Measurements from ENCODE around the gene SWAP70.

The SWAP70 gene

DNA sequence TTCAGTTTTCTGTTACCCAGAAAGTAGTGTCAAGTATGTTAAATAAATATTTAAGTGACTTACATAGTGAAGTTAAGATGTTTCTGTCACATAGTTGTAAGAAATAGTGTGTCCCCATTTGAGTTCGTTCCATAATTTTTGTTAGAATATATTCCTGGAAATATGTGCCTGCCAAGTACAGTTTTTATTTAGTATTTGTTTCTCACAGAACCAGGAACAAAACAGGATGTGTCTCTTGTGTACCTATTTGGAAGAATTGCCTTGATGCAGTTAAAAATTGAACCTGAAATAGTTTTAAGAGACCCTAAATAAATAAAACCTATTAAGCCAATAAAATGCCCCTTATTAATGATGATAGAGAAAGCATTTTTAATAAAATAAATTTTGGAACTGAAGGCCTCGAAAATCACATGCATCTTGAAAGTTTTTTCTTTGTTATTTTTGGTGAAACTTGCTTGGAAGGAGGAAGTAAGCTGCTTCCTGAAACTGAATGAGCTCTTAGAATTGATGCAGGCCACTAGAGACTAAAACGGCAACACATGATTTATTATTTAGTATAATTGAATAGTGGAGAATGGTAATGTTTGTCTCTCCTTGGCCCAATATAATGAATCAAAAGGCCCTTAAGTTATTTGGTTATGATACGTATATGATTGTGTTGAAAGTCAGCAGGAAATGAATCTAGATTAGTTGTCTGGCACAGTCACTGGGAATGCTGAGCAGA, 55.9 kb downstream of the SWAP70 start:
- peak overlapping the region; percentile 38 to 73 for H3K27ac ChIP-seq
- H3K4me3 ChIP-seq, result no peak overlapping the region
- no peak for DNase-seq (ENCODE audit: low spot score)
- TF ChIP-seq, protein P1, sequence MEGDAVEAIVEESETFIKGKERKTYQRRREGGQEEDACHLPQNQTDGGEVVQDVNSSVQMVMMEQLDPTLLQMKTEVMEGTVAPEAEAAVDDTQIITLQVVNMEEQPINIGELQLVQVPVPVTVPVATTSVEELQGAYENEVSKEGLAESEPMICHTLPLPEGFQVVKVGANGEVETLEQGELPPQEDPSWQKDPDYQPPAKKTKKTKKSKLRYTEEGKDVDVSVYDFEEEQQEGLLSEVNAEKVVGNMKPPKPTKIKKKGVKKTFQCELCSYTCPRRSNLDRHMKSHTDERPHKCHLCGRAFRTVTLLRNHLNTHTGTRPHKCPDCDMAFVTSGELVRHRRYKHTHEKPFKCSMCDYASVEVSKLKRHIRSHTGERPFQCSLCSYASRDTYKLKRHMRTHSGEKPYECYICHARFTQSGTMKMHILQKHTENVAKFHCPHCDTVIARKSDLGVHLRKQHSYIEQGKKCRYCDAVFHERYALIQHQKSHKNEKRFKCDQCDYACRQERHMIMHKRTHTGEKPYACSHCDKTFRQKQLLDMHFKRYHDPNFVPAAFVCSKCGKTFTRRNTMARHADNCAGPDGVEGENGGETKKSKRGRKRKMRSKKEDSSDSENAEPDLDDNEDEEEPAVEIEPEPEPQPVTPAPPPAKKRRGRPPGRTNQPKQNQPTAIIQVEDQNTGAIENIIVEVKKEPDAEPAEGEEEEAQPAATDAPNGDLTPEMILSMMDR (IDR thresholded peaks at IDR 0.05), result no peak

DNA sequence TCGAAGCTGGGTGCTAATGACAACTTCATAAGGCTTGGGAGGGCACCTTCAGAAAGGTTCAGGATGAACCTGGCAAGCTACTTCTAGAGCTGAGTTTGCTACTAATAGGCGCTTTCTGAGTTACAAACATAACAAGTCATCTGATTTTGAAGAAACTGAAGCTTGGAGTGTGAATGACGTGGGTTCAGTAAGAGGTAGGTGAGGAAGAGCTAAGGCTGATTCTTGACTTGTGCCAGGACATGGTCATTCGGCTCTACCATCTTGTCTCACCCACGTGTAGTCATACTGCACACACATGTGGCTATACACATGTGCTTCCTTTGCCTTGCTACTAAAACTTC, 56.4 kb downstream of the SWAP70 start:
- TF ChIP-seq, protein P1 (IDR thresholded peaks at IDR 0.05), result no peak
- no peak overlapping the region for H3K4me3 ChIP-seq
- no peak for DNase-seq (ENCODE audit: low spot score)
- peak overlapping the region; percentile 38 to 73 for H3K27ac ChIP-seq

DNA sequence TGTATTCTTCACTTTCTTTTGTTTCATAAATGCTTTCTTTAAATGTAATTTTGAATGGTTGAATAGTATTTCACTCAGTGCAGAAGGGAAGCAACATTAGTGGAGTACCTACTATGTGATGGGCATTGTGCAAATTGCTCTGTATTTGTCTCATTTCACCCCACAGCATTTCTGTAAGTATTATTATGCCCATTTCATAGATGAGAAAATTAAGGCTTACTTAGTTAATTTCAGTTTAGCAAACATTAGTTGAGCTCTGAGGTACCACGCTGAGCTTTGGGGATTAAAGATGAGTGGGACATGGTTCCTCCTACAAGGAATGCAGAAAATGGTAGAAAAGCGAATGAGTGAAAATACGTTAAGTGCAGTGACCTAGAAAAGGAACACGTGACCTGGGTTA, 58.1 kb downstream of the SWAP70 start:
- TF ChIP-seq, protein P1 (IDR thresholded peaks at IDR 0.05), result no peak
- H3K4me3 ChIP-seq, result no peak overlapping the region
- no peak for DNase-seq (ENCODE audit: low spot score)
- H3K27ac ChIP-seq, result no peak overlapping the region

DNA sequence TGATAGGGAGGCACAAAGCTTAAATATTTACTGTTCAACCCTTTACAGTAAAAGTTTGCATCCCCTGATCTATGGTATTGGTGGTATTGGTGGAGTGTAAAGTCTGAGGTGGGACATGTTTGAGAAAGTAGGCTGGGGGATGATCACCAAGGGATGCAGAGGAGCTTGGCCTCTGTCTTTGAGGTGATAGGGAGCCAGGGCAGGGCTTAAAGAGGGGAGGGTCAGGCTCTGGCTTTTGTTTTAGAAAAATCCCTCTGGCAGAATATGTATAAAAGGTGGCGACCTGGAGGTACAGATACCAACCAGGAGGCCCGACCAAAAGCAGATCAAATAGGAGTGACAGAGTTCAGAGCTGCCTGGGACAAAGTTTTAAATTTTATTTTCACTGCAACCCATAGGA, 59.0 kb downstream of the SWAP70 start:
- no peak for DNase-seq (ENCODE audit: low spot score)
- Histone ChIP-seq H3K4me3 (no peak overlapping the region), H3K27ac (no peak overlapping the region)
- TF ChIP-seq, protein P1 (IDR thresholded peaks at IDR 0.05), result no peak

DNA sequence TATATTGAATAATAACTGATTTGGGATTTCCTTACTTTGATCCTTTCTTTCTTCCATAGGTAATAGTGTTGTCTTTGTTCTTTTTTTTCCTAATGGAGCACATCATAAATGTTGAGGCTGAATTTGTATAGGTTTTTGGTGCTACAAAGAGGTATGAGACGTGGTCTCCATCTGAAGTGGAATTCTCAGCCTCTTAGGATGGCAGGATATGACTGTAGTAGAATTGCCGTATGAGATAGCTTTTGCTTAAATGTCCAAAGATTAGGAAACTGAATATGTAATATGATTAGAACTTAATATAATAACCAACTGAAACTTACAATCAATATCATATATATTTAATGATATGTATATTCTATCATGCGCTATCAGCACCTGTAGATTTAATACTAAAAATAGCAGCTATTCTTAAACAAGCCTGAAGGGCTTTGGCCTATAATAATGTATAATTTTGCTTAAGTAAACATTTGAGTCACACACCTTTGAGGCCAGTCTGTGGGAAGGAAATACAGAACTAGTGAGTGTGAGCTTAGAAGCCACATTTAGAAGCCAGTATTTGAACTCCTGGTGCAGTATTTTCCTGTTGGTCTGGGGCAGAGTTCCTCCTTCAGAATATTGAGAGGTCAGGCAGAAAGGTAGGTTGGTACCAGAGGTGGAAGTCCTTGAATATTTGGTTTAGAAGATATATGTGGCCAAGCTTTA, 62.6 kb downstream of the SWAP70 start:
- Histone ChIP-seq H3K4me3 (no peak overlapping the region), H3K27ac (no peak overlapping the region)
- TF ChIP-seq, protein P1 (IDR thresholded peaks at IDR 0.05), result no peak
- DNase-seq (ENCODE audit: low spot score), result no peak

DNA sequence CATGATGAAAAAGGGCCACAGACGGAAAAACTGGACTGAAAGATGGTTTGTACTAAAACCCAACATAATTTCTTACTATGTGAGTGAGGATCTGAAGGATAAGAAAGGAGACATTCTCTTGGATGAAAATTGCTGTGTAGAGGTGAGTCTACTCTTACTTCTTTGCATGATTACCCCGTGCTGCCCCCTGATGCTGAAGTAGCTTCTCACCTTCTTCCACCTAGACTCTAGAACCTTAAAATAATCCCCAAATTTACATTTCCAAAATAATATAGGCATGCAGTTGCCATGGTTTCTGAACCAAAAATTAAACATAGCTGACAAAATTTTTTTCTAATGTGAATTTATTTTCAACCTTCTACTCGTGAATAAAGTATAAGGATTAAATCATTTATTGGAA, 64.2 kb downstream of the SWAP70 start:
- H3K4me3 ChIP-seq, result no peak overlapping the region
- DNase-seq (ENCODE audit: low spot score), result no peak
- no peak overlapping the region for H3K27ac ChIP-seq
- TF ChIP-seq, protein P1 (IDR thresholded peaks at IDR 0.05), result no peak

DNA sequence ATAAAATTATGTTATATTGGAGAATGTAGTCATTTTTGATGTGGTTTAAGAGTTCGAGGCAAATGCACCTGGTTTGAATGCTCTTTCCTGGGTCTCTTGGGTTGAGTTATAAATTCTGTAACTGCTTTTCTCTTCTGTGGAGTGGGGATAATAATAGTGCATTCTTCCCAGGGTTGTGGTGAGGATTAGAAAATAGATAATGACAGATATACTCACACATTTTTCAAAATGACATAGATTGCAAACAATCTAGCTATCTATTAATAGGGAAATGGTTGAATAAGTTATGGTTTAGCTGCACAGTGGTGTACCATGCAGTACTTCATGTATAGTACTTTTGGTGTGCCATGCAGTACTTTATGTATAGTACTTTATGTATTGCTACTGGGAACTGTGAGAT, 67.4 kb downstream of the SWAP70 start:
- no peak for DNase-seq (ENCODE audit: low spot score)
- Histone ChIP-seq H3K4me3 (no peak overlapping the region), H3K27ac (no peak overlapping the region)
- TF ChIP-seq, protein P1 (IDR thresholded peaks at IDR 0.05), result no peak
